Kidney epithelial cell (primary cell): ENCODE measurements around the gene DNAAF8. TPM values are rescaled to one million over a fixed set of nuclear protein-coding genes. Genes with fewer than 3 reads are reported as not detected.

Experiments
- DNase-seq: peaks from one replicate; pipeline ENCODE4 v3.0.0-alpha.2; 2010; ENCODE audit warnings: low read depth
- H3K27me3 ChIP-seq: 2 replicates; pipeline ENCODE4 v1.6.0; 2011; ENCODE audit warnings: low read length; ENCODE audit not compliant: control insufficient read depth, insufficient read depth
- H3K36me3 ChIP-seq: 2 replicates; pipeline ENCODE4 v1.5.1; 2011; ENCODE audit warnings: low read length; ENCODE audit not compliant: control insufficient read depth, insufficient read depth
- H3K4me3 ChIP-seq: 2 replicates; pipeline ENCODE4 v1.5.1; 2011; ENCODE audit warnings: low read depth, mild to moderate bottlenecking, control low read depth, low read length
- CTCF ChIP-seq: IDR thresholded peaks from 2 replicates; pipeline ENCODE4 v1.5.1; 2011; ENCODE audit warnings: mild to moderate bottlenecking, moderate library complexity, low read length, control low read depth, inconsistent platforms; ENCODE audit not compliant: insufficient read depth, poor library complexity, severe bottlenecking
- total RNA-seq: library from RNA; depleted of rRNA; stranded (reverse); fragments of >200 nt; gene quantifications from 2 replicates; pipeline ENCODE4 v1.2.3, GENCODE V29; 2015

Gene DNAAF8
- total RNA-seq, 1 donor from 2014 or later: 1.8 TPM

DNA sequence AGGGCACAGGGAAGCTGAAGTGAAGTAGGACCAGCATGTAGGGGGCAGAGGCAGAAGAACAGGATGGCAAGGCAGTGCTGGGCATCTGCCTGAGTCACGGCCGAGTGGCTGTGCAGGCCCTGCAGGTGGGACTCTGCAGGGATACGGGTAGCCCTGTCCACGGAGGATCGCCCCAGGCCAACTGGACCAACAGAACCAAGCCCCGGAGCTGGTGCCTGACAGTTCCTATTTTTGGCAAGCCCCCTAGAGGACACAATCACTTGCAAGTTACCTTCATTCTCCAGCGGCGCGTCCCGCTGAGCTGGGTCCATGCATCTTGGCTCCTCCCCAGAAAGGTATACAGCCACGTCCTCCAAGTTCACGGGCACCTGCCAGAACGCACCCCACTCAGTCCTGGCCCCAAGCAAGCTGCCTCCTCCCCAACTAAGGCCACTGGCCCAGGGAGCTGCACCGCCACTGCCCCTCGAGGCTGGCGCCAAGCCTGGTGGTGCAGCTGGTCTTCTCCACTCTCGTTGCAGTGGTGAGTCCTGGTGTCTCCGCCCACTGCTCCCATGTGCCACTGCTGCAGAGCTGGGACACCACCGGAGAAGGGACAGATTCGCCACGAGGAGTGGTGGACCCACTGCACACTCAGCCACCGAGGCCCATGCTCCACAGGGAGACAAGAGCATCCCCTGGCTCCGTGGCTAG lies 26.0 kb downstream of the DNAAF8 start:
- H3K4me3 ChIP-seq: no peak overlapping the region
- no peaks in the 10 kb centered on the region for H3K27me3 ChIP-seq
- H3K36me3 ChIP-seq: peaks cover 8% of the 10 kb centered on the region
- no peak for DNase-seq
- no peak for TF ChIP-seq CTCF

DNA sequence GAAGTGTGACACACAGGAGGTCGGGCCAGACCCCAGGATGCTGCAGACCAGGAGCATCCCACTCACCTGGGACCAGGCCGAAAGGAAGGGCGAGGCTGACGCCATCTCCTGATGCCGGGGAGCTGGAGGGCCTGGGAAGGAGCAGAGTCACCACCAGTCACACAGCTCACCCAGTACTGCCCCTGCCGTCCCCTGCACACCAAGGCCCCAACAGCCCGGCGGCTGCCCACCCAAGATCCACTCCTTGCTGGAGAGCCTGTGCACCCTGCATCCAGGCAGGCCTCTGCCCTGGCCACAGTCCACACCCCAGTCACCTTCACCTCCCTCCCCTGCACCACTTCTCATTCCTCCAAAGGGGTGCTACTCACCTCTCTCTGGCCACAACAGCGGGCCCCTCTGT lies 27.9 kb downstream of the DNAAF8 start:
- H3K36me3 ChIP-seq: peaks cover 8% of the 10 kb centered on the region
- no peak for DNase-seq
- no peak for TF ChIP-seq CTCF
- no peak overlapping the region for H3K4me3 ChIP-seq
- H3K27me3 ChIP-seq: no peaks in the 10 kb centered on the region

DNA sequence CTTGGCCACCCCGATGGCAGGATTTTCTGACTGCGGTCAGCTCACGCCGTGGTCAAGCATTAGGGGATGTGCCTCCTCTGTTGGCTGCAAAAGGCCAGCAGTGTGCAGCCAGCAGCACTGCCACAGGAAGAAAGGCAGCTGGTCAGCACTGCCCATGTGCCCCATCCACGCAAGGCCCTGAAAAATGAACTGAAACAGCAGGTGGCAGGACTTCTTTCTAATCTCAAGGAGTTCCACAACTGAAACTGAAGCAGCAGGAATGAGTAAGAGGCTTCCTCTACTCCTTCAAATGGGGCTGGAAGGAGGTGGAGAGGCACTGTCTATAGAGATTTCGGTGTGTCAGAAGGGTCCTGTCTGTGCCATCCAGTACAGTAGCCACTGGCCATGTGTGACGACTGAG lies 29.5 kb downstream of the DNAAF8 start:
- no peaks in the 10 kb centered on the region for H3K27me3 ChIP-seq
- H3K4me3 ChIP-seq: no peak overlapping the region
- no peak for TF ChIP-seq CTCF
- no peak for DNase-seq
- peaks cover 8% of the 10 kb centered on the region for H3K36me3 ChIP-seq

- Histone ChIP-seq H3K4me3 (peak overlapping the region; percentile 75), H3K27me3 (no peaks in the 10 kb centered on the region), H3K36me3 (peaks cover 6% of the 10 kb centered on the region)
- DNase-seq: no peak
- no peak for TF ChIP-seq CTCF
These were observed 31.5 kb downstream of the DNAAF8 start for GRCh38 chr16:4765511-4766474.

- peak; percentile 77 for DNase-seq
- Histone ChIP-seq H3K27me3 (no peaks in the 10 kb centered on the region), H3K4me3 (peak within 1 kb of the TSS; percentile 75), H3K36me3 (peaks cover 6% of the 10 kb centered on the region)
- no peak for TF ChIP-seq CTCF
These were observed 32.7 kb downstream of the DNAAF8 start, which contains the start of gene ZNF500 for GRCh38 chr16:4766875-4767628. Gene ZNF500, minus strand, starts transcription at chr16:4767162. Its CDS starts 1,184 bp downstream, at chr16:4765978.
